Esophagus squamous epithelium (tissue), 4 donors: ENCODE measurements around the gene ARAP2.

ENCODE experiments used
- POLR2A ChIP-seq, 4 donors: fragments of 450-650 bp; IDR thresholded peaks; one replicate each; pipeline ENCODE4 v1.6.1; 2017; ENCODE audit warnings: antibody characterized with exemption in 4 of 4, mild to moderate bottlenecking in 4 of 4, moderate library complexity in 3 of 4
- TF ChIP-seq, protein P1 (sequence below), 6 experiments: fragments of 450-650 bp in 4 of 6; fragments of 200-600 bp in 2 of 6; sonication (generic) in 2 of 6; IDR thresholded peaks; one replicate each; pipeline ENCODE4 v1.5.1; 2016 to 2019; ENCODE audit warnings: antibody characterized with exemption in 6 of 6, mild to moderate bottlenecking in 4 of 6, moderate library complexity in 4 of 6

- TF ChIP-seq, protein P1, sequence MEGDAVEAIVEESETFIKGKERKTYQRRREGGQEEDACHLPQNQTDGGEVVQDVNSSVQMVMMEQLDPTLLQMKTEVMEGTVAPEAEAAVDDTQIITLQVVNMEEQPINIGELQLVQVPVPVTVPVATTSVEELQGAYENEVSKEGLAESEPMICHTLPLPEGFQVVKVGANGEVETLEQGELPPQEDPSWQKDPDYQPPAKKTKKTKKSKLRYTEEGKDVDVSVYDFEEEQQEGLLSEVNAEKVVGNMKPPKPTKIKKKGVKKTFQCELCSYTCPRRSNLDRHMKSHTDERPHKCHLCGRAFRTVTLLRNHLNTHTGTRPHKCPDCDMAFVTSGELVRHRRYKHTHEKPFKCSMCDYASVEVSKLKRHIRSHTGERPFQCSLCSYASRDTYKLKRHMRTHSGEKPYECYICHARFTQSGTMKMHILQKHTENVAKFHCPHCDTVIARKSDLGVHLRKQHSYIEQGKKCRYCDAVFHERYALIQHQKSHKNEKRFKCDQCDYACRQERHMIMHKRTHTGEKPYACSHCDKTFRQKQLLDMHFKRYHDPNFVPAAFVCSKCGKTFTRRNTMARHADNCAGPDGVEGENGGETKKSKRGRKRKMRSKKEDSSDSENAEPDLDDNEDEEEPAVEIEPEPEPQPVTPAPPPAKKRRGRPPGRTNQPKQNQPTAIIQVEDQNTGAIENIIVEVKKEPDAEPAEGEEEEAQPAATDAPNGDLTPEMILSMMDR (IDR thresholded peaks at IDR 0.05) = no peak
- TF ChIP-seq POLR2A (IDR thresholded peaks at IDR 0.05) = no peak
These were observed 79.2 kb downstream of the ARAP2 start for GRCh38 chr4:36164900-36165630.
